Measurements from ENCODE around the gene EIF2B2.

DNA sequence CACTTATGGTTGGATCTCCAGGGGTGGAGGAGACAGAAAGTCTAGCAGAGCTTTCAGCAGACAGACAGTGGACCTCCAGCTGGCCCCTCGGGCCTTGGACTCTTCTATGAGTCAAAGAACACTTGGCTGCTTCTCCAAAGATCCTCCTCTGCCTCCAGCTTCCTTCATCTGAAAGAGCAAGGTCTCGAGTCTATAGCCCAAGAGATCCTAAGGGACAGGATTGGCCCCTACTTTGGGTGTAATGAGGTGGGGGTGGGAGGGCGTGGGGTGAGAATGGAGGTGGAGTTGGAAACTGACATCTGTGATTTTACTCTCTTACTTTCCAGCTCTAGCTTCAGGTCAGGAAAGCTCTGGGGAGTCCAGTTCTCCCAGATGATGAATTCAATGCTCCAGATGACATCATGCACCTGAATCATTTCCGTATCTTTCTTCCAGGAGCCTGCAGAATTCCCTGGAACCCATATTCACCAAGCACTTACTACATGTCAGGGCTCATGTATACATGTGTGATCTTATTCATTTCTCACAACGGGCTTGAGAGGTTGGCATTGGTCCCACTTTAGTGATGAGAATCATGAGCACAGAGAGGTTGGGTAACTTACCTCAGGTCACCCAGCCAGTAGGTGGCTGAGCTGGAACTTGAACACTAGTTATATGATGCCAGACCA lies 37.1 kb upstream of the EIF2B2 start:
- TF ChIP-seq, protein P1, sequence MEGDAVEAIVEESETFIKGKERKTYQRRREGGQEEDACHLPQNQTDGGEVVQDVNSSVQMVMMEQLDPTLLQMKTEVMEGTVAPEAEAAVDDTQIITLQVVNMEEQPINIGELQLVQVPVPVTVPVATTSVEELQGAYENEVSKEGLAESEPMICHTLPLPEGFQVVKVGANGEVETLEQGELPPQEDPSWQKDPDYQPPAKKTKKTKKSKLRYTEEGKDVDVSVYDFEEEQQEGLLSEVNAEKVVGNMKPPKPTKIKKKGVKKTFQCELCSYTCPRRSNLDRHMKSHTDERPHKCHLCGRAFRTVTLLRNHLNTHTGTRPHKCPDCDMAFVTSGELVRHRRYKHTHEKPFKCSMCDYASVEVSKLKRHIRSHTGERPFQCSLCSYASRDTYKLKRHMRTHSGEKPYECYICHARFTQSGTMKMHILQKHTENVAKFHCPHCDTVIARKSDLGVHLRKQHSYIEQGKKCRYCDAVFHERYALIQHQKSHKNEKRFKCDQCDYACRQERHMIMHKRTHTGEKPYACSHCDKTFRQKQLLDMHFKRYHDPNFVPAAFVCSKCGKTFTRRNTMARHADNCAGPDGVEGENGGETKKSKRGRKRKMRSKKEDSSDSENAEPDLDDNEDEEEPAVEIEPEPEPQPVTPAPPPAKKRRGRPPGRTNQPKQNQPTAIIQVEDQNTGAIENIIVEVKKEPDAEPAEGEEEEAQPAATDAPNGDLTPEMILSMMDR (IDR thresholded peaks at IDR 0.05) = no peak
- TF ChIP-seq POLR2AphosphoS5 (IDR thresholded peaks at IDR 0.05) = no peak
